Measurements from ENCODE around the gene NOD1. TPM values are rescaled to one million over a fixed set of nuclear protein-coding genes. Genes with fewer than 3 reads are reported as not detected.
"Not testable (repeated sequence)": the region's sequence is repeated elsewhere in the genome, so short reads cannot be mapped to it uniquely, and the experiment has no call there.

Gene NOD1
- total and polyA plus RNA-seq, 3 donors from 2014 or later: 4.6 to 12.9 (median 11.9) TPM

- Histone ChIP-seq H3K27me3 (no peaks in the 10 kb centered on the region), H3K4me3 (no peak overlapping the region), H3K4me1 (no peaks in the 10 kb centered on the region), H3K36me3 (ENCODE audit: low read depth, missing control alignments) (no peaks in the 10 kb centered on the region), H3K27ac (no peak overlapping the region), H3K9me3 (no peaks in the 10 kb centered on the region)
- no peak for DNase-seq
- 78 to 96% methylated on average over 2 of the region's 2 CpGs for WGBS, 2 donors
- TF ChIP-seq POLR2A (IDR thresholded peaks at IDR 0.05): no peak
- TF ChIP-seq, protein P1, sequence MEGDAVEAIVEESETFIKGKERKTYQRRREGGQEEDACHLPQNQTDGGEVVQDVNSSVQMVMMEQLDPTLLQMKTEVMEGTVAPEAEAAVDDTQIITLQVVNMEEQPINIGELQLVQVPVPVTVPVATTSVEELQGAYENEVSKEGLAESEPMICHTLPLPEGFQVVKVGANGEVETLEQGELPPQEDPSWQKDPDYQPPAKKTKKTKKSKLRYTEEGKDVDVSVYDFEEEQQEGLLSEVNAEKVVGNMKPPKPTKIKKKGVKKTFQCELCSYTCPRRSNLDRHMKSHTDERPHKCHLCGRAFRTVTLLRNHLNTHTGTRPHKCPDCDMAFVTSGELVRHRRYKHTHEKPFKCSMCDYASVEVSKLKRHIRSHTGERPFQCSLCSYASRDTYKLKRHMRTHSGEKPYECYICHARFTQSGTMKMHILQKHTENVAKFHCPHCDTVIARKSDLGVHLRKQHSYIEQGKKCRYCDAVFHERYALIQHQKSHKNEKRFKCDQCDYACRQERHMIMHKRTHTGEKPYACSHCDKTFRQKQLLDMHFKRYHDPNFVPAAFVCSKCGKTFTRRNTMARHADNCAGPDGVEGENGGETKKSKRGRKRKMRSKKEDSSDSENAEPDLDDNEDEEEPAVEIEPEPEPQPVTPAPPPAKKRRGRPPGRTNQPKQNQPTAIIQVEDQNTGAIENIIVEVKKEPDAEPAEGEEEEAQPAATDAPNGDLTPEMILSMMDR (IDR thresholded peaks at IDR 0.05): no peak
- intact Hi-C loops (cut with DNase I; ENCODE audit: low total_unique reads): no loop called here
These were observed 32.9 kb upstream of the NOD1 start for GRCh38 chr7:30511494-30511893.

DNA sequence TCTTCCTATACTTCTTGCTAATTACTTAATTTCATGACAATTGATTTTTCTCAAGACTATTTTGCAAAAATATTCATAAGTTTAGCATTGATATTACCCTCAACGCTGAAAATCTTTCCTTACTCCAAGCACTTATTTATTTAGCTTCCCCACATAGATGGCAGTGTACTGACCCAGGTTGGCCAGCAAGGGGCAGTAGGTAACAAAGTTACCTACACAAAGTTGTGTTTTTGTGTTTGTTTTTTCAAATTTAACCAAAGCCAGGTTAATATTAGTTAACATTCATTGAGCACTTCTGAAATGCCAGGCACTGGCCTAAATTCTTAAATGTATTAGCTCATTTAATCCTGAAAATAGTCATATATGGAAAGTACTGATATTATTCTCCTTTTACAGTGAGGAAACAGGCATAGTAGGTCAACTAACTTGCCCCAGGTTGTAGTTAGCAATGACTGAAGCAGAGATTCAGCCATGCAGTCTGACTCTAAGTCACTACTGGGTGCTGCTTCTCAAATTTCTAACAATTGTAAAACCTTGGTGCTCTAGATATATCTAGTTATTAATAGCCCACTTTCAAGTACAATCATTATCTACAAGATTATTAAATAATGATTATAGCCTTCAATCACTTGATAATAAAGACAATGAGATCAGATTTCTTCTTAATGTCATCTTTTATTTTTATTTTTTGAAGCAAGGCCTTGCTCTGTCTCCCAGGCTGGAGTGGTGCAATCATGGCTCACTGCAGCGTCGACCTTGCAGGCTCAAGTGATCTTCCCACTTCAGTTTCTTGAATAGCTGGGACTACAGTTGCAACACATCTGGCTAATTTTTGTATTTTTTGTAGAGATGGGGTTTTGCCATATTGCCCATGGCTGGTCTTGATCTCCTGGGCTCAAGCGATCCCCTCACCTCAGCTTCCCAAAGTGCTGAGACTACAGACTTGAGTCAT lies 31.8 kb upstream of the NOD1 start:
- intact Hi-C loops (cut with DNase I; ENCODE audit: low total_unique reads): no loop called here
- Histone ChIP-seq H3K27ac (no peak overlapping the region), H3K36me3 (ENCODE audit: low read depth, missing control alignments) (no peaks in the 10 kb centered on the region), H3K4me1 (peaks cover 3% of the 10 kb centered on the region), H3K4me3 (no peak overlapping the region), H3K27me3 (no peaks in the 10 kb centered on the region), H3K9me3 (no peaks in the 10 kb centered on the region)
- no peak for DNase-seq
- 69 to 78% methylated on average over 4 of the region's 4 CpGs for WGBS, 2 donors
- TF ChIP-seq, protein P1 (IDR thresholded peaks at IDR 0.05): peak; percentile 54 to 85 (median 84)
- TF ChIP-seq POLR2A (IDR thresholded peaks at IDR 0.05): no peak

GRCh38 chr7:30509171-30509857 lies 30.7 kb upstream of the NOD1 start:
- H3K9me3 ChIP-seq; H3K36me3 ChIP-seq (ENCODE audit: low read depth, missing control alignments); H3K27ac ChIP-seq; intact Hi-C loops (cut with DNase I; ENCODE audit: low total_unique reads); DNase-seq; H3K27me3 ChIP-seq; H3K4me1 ChIP-seq; H3K4me3 ChIP-seq: not testable (repeated sequence)
- WGBS, 2 donors: 75 to 77% methylated on average over 9 of the region's 9 CpGs

DNA sequence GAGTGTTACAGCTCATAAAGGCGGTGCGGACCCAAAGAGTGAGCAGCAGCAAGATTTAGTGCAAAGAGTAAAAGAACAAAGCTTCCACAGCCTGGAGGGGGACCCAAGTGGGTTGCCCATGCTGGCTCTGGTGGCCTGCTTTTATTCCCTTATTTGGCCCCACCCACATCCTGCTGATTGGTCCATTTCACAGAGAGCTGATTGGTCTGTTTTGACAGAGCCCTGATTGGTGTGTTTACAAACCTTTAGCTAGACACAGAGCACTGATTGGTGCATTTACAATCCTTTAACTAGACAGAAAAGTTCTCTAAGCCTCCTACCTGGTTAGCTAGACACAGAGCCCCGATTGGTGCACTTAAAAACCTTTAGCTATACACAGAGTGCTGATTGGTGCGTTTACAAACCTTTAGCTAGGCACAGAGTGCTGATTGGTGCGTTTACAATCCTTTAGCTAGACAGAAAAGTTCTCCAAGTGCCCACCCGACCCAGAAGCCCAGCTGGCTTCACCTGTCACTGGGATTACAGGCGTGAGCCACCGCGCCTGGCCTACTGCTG lies 28.8 kb upstream of the NOD1 start:
- intact Hi-C loops (cut with DNase I; ENCODE audit: low total_unique reads); H3K36me3 ChIP-seq (ENCODE audit: low read depth, missing control alignments); H3K4me3 ChIP-seq; H3K9me3 ChIP-seq; H3K27ac ChIP-seq; H3K27me3 ChIP-seq; DNase-seq; H3K4me1 ChIP-seq: not testable (repeated sequence)
- 85 to 91% methylated on average over 8 to 9 of the region's 9 CpGs for WGBS, 2 donors

DNA sequence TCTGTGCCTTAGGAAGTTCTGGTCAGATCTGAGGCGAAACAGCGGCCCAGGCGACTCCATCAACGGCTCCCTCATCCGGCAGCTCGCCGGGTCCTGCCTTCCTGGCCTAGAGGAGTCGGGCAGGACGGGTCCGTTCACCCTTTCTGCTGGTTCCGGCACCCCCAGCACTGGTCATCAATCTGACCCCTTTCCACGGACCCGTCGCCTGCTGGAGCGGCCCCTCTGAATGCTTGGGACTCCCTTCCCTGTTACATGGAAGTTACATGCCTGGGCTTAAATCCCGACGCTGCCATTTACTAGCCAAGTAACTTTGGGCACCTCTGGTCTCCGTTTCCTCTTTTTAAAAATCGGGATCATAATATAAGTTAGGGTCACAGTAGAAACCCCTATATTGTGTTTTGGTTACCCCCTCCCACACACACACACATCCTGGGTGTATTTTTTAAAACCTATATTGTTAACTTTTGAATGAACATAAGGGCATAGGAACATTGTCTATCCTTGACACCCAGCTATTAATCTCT lies 26.7 kb upstream of the NOD1 start:
- Histone ChIP-seq H3K36me3 (ENCODE audit: low read depth, missing control alignments) (no peaks in the 10 kb centered on the region), H3K4me1 (peaks cover 7% of the 10 kb centered on the region), H3K4me3 (peak overlapping the region; percentile 74 to 96), H3K27me3 (no peaks in the 10 kb centered on the region), H3K27ac (peak overlapping the region; percentile 94 to 96), H3K9me3 (no peaks in the 10 kb centered on the region)
- 6 to 12% methylated on average over 18 to 19 of the region's 19 CpGs for WGBS, 2 donors
- intact Hi-C loops (cut with DNase I; ENCODE audit: low total_unique reads): no loop called here
- no peak for TF ChIP-seq POLR2A (IDR thresholded peaks at IDR 0.05)
- TF ChIP-seq, protein P1 (IDR thresholded peaks at IDR 0.05): no peak
- no peak for DNase-seq
